Pancreas (tissue), 10 donors: Measurements from ENCODE around the gene CD96. TPM values are rescaled to one million over a fixed set of nuclear protein-coding genes. Genes with fewer than 3 reads are reported as not detected.
"Not testable (repeated sequence)": the region's sequence is repeated elsewhere in the genome, so short reads cannot be mapped to it uniquely, and the experiment has no call there.

Source experiments
- ATAC-seq, 4 donors: fragments of 200-7000 bp; cut with Tn5 transposase; one replicate each; pipeline versions ENCODE4 v1.8.0 to v1.9.1; 2020; ENCODE audit warnings: mild to moderate bottlenecking in 4 of 4, moderate library complexity in 4 of 4
- DNase-seq, 6 donors: peaks; one replicate each; pipeline ENCODE4 v3.0.0-alpha.2; 2020
- FAIRE-seq: peaks from 2 replicates; lab custom pipeline; 2012; peaks lifted over from hg19 to GRCh38; lab: Jason Lieb, UNC
- H3K27ac ChIP-seq, 4 donors: fragments of 200-600 bp; sonication (generic); 1 replicate in 3 of 4; 2 replicates in 1 of 4; pipeline versions ENCODE4 v1.5.0 to v1.8.0; 2020
- H3K27me3 ChIP-seq, 4 donors: fragments of 200-600 bp; one replicate each; pipeline ENCODE4 v1.8.0; 2021
- H3K36me3 ChIP-seq, 3 donors: fragments of 200-600 bp; sonication (generic) in 1 of 3; one replicate each; pipeline versions ENCODE4 v1.5.0 to v1.8.0; 2020 to 2021
- H3K4me1 ChIP-seq, 3 donors: fragments of 200-600 bp; one replicate each; pipeline ENCODE4 v1.8.0; 2021
- H3K4me3 ChIP-seq, 4 donors: fragments of 200-600 bp; sonication (generic) in 2 of 4; one replicate each; pipeline versions ENCODE4 v1.5.0 to v1.8.0; 2020 to 2021
- H3K9me3 ChIP-seq, 4 donors: fragments of 200-600 bp; one replicate each; pipeline ENCODE4 v1.8.0; 2021
- CTCF ChIP-seq, 4 donors: fragments of 200-600 bp; sonication (generic) in 3 of 4; IDR thresholded peaks; one replicate each; pipeline versions ENCODE4 v1.5.0 to v1.8.0; 2021; ENCODE audit warnings: antibody characterized with exemption in 4 of 4
- WGBS, 2 donors: extraction: QIAGEN DNeasy Blood & Tissue Kit; methylation state at CpG; one replicate each; pipeline ENCODE4 v1.1.7; 2013; 5-methylcytosine and 5-hydroxymethylcytosine counted together
- intact Hi-C, 3 donors: fragments of 100-400 bp; cut with DNase I; formaldehyde crosslinking; loops; one replicate each; pipeline versions ENCODE4 v1.11.1 to v1.14.2; 2022
- polyA plus RNA-seq, 2 donors: library from polyadenylated mRNA; stranded (reverse); fragments of 200-250 nt; gene quantifications; one replicate each; pipeline ENCODE4 v1.2.3, GENCODE V29; 2013
- total RNA-seq, 6 donors: library from RNA; stranded (reverse); fragmentation: NEBNext Ultra II Directional in 4 of 6; extraction: Animal tissue kit (Norgen Biotek cat#: 25700) in 4 of 6; gene quantifications; one replicate each; pipeline versions ENCODE4 v1.2.1 to v1.2.4, GENCODE V29; 2021 to 2023
- donor health status: healthy with polysubstance abuse.
- donor health status: DM: no; HTN: no; CAD: no; lungs with moderate emphysema.
- donor health status: DM: no; HTN: no; CAD: no.
- donor health status: control.
- donor health status: control.
- donor health status: Bipolar disorder and iron deficiency.
- donor health status: DM: yes; HTN: yes; CAD: no.
- donor health status: DM: no; HTN: no; CAD: no.
- donor health status: DM: no; HTN: no; CAD: no.
- donor health status: DM: yes; HTN: yes; CAD: no.

CD96 gene
- total and polyA plus RNA-seq, 8 donors, result 0.12 to 1.9 (median 0.47) TPM

- DNase-seq, result no peak
- Histone ChIP-seq H3K36me3 (no peaks in the 10 kb centered on the region), H3K4me3 (no peak overlapping the region), H3K9me3 (no peaks in the 10 kb centered on the region), H3K27me3 (no peaks in the 10 kb centered on the region), H3K27ac (no peak overlapping the region), H3K4me1 (no peaks in the 10 kb centered on the region)
- ATAC-seq, result no peak
- TF ChIP-seq CTCF (IDR thresholded peaks at IDR 0.05), result no peak
- intact Hi-C loops, result no loop called here
- FAIRE-seq, result no peak
Measured at GRCh38 chr3:111548756-111549155, 6.8 kb downstream of the CD96 start.

GRCh38 chr3:111561902-111562301, 19.9 kb downstream of the CD96 start:
- ATAC-seq, H3K9me3 ChIP-seq, H3K36me3 ChIP-seq, H3K27me3 ChIP-seq, H3K4me1 ChIP-seq, FAIRE-seq, H3K4me3 ChIP-seq, H3K27ac ChIP-seq, intact Hi-C loops, DNase-seq: not testable (repeated sequence)
- WGBS, 2 donors, result 83 to 94% methylated on average over 15 to 17 of the region's 25 CpGs

GRCh38 chr3:111566844-111567243, 24.8 kb downstream of the CD96 start:
- H3K4me1 ChIP-seq, result no peaks in the 10 kb centered on the region
- no peak for DNase-seq
- no peaks in the 10 kb centered on the region for H3K36me3 ChIP-seq
- intact Hi-C loops, result no loop called here
- no peak for TF ChIP-seq CTCF (IDR thresholded peaks at IDR 0.05)
- no peak for FAIRE-seq
- H3K27ac ChIP-seq, result no peak overlapping the region
- no peaks in the 10 kb centered on the region for H3K9me3 ChIP-seq
- no peak overlapping the region for H3K4me3 ChIP-seq
- no peaks in the 10 kb centered on the region for H3K27me3 ChIP-seq
- ATAC-seq, result no peak
- WGBS, 2 donors, result 64 to 75% methylated on average over 2 of the region's 2 CpGs

- Histone ChIP-seq H3K27ac (no peak overlapping the region), H3K9me3 (no peaks in the 10 kb centered on the region), H3K27me3 (no peaks in the 10 kb centered on the region), H3K36me3 (no peaks in the 10 kb centered on the region), H3K4me1 (no peaks in the 10 kb centered on the region), H3K4me3 (no peak overlapping the region)
- DNase-seq (no peak), ATAC-seq (no peak), FAIRE-seq (no peak)
- no peak for TF ChIP-seq CTCF (IDR thresholded peaks at IDR 0.05)
- 64 to 71% methylated on average over 2 of the region's 2 CpGs for WGBS, 2 donors
- intact Hi-C loops, result no loop called here
Measured at GRCh38 chr3:111568355-111568754, 26.4 kb downstream of the CD96 start.

- ATAC-seq (no peak), FAIRE-seq (no peak), DNase-seq (no peak)
- H3K36me3 ChIP-seq, result no peaks in the 10 kb centered on the region
- H3K9me3 ChIP-seq, result no peaks in the 10 kb centered on the region
- no peak overlapping the region for H3K4me3 ChIP-seq
- no peak for TF ChIP-seq CTCF (IDR thresholded peaks at IDR 0.05)
- no peaks in the 10 kb centered on the region for H3K4me1 ChIP-seq
- H3K27me3 ChIP-seq, result no peaks in the 10 kb centered on the region
- H3K27ac ChIP-seq, result no peak overlapping the region
- intact Hi-C loops, result no loop called here
Measured at GRCh38 chr3:111568911-111569310, 26.9 kb downstream of the CD96 start.
